ENCODE results near the gene PGAM2.

The PGAM2 gene

GRCh38 chr7:44107961-44108767, 42.8 kb upstream of the PGAM2 start:
- no peak for TF ChIP-seq JUND (IDR thresholded peaks at IDR 0.05; ENCODE audit: low read depth)
- no peak for DNase-seq (ENCODE audit: low read depth in 1 of 2, low spot score in 1 of 2)
- in situ Hi-C loops (cut with HindIII; ENCODE audit: low pct_unique_long_range_greater_than_20kb, low sequenced_read_pairs) = no loop called here

GRCh38 chr7:44107116-44107960, 42.0 kb upstream of the PGAM2 start:
- no peak for DNase-seq (ENCODE audit: low read depth in 1 of 2, low spot score in 1 of 2)
- no peak for TF ChIP-seq JUND (IDR thresholded peaks at IDR 0.05; ENCODE audit: low read depth)
- in situ Hi-C loops (cut with HindIII; ENCODE audit: low pct_unique_long_range_greater_than_20kb, low sequenced_read_pairs) = no loop called here

GRCh38 chr7:44106311-44107065, 41.1 kb upstream of the PGAM2 start:
- no peak for TF ChIP-seq JUND (IDR thresholded peaks at IDR 0.05; ENCODE audit: low read depth)
- DNase-seq (ENCODE audit: low read depth in 1 of 2, low spot score in 1 of 2) = no peak
- in situ Hi-C loops (cut with HindIII; ENCODE audit: low pct_unique_long_range_greater_than_20kb, low sequenced_read_pairs) = no loop called here

- DNase-seq (ENCODE audit: low read depth in 1 of 2, low spot score in 1 of 2) = no peak
- in situ Hi-C loops (cut with HindIII; ENCODE audit: low pct_unique_long_range_greater_than_20kb, low sequenced_read_pairs) = no loop called here
Measured at GRCh38 chr7:44105832-44106231, 40.5 kb upstream of the PGAM2 start.

DNA sequence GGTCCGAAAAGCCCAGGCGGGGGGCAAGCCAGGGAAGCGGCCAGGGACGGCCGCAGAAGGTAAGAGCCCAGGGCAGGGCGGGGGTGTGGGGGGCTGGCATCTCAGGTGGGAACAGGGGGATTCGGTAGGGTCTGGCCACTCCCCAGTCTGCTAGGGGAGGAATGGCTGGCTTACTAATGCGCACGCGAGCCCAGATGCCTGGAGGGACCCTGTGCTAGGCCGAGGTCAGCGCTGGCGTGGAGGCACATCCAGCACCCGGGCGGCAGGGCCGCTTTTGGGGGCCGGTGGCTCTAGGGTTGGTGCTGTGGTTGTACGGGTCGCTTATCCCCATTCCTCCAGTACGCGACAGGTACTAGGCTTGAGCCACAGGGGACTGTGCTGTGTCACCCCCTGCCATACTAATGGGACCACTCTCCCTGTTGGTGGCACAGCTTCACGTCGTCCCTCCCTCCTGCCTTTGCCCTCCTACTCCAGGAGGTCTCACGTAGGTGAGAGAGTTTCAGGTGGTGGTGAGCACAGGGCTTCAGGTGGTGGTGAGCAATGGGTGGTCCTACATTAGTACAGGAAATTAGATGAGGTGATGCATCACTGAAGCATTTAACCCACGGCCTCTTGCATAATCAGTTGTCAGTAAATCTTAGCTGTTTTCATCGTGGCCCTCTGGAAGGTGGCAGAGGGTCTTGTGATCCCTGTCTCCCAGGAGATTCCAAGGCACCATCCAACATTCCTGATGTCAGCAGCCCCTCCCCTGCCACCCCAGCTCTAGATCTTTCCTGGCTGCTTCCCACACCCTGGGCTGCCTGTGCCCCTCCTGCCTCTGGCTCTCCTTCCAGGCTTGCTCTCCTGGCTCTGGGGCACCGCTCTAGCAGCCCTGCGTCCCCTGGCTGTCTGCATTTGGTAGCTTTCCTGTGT, 39.7 kb upstream of the PGAM2 start:
- no peak for DNase-seq (ENCODE audit: low read depth in 1 of 2, low spot score in 1 of 2)
- in situ Hi-C loops (cut with HindIII; ENCODE audit: low pct_unique_long_range_greater_than_20kb, low sequenced_read_pairs) = no loop called here
- no peak for TF ChIP-seq JUND (IDR thresholded peaks at IDR 0.05; ENCODE audit: low read depth)

More at GRCh38 chr7:44105832-44106231, 40.5 kb upstream of the PGAM2 start:
- no peak for TF ChIP-seq JUND (IDR thresholded peaks at IDR 0.05; ENCODE audit: low read depth)

- DNase-seq (ENCODE audit: low read depth in 1 of 2, low spot score in 1 of 2) = no peak
- no peak for TF ChIP-seq JUND (IDR thresholded peaks at IDR 0.05; ENCODE audit: low read depth)
- in situ Hi-C loops (cut with HindIII; ENCODE audit: low pct_unique_long_range_greater_than_20kb, low sequenced_read_pairs) = no loop called here
Measured at GRCh38 chr7:44103923-44104859, 38.8 kb upstream of the PGAM2 start, which contains the start of gene AEBP1. Gene AEBP1 (plus strand): TSS chr7:44104345. CDS start chr7:44104666, 321 bp downstream.

DNA sequence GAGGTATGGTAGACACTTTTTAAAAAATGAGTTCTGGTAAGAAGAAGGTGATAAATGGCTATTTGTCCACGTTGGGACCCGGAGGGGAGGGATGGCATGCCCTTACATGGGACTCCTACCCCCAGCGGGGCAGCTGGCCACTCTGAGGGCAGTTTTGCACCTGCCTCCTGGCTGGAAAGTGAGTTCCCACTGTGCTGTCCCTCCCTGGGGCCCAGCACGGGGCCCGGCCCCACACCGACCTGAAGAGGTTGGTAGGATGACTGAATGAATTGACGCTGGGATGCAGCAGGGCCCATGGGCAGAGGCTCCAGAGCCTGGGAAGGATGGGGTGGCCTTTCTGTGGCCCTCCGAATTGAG, 38.2 kb upstream of the PGAM2 start:
- in situ Hi-C loops (cut with HindIII; ENCODE audit: low pct_unique_long_range_greater_than_20kb, low sequenced_read_pairs) = no loop called here
- no peak for DNase-seq (ENCODE audit: low read depth in 1 of 2, low spot score in 1 of 2)
- no peak for TF ChIP-seq JUND (IDR thresholded peaks at IDR 0.05; ENCODE audit: low read depth)

DNA sequence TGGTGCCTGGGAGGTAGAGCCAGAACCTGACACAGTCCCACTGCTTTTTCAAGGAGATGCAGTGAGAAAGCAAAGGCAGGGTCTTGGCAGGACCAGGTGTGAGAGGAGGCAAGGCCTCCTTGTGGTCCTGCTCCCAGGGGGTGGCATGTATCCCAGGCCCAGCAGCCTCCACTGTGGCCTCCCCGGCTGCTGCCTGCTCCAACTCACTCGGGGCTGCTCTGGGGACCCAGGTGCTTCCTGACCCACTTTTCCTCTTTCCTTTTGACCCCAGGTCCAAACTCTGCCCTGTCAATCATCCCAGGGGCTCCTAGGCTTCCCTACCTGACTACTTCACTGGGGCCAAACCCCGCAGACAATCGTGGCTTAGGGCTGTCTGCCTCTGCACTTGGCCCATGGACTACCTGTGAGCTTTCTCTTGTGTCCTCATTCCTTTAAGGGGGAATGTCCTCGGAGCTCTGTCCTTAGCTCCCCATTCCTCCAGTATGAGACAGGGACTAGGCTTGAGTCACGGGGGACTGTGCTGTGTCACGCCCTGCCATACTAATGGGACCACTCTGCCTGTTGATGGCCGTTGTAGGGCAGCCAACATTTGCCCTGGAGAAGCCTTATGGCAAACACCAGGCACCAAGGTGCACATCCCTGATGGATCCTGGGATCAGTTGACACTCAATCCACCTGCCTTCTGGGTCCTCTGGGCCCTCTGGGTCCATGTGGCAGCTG, 37.6 kb upstream of the PGAM2 start:
- in situ Hi-C loops (cut with HindIII; ENCODE audit: low pct_unique_long_range_greater_than_20kb, low sequenced_read_pairs) = no loop called here
- no peak for DNase-seq (ENCODE audit: low read depth in 1 of 2, low spot score in 1 of 2)
- no peak for TF ChIP-seq JUND (IDR thresholded peaks at IDR 0.05; ENCODE audit: low read depth)

GRCh38 chr7:44101966-44102845, 36.8 kb upstream of the PGAM2 start:
- in situ Hi-C loops (cut with HindIII; ENCODE audit: low pct_unique_long_range_greater_than_20kb, low sequenced_read_pairs) = no loop called here
- TF ChIP-seq JUND (IDR thresholded peaks at IDR 0.05; ENCODE audit: low read depth) = no peak
- no peak for DNase-seq (ENCODE audit: low read depth in 1 of 2, low spot score in 1 of 2)

Measured in T47D (cell line).